H9 (cell line): ENCODE data around the gene TJAP1. TPM values are rescaled to one million over a fixed set of nuclear protein-coding genes. Genes with fewer than 3 reads are reported as not detected.

ENCODE experiments used
- DNase-seq: peaks from one replicate; pipeline ENCODE4 v3.0.0-alpha.2; 2017
- H2AFZ ChIP-seq: one replicate; pipeline ENCODE4 v1.6.1; 2013; ENCODE audit warnings: mild to moderate bottlenecking, low read length, control low read depth, moderate library complexity
- H2AK5ac ChIP-seq: 2 replicates; pipeline ENCODE4 v1.6.1; 2013; ENCODE audit warnings: low read length, control low read depth, mixed read lengths; ENCODE audit not compliant: insufficient read length
- H2BK120ac ChIP-seq: one replicate; pipeline ENCODE4 v1.6.1; 2013; ENCODE audit warnings: low read depth, mild to moderate bottlenecking, low read length, control low read depth, inconsistent platforms; ENCODE audit not compliant: poor library complexity, severe bottlenecking
- H2BK12ac ChIP-seq: 2 replicates; pipeline ENCODE4 v1.6.1; 2013; ENCODE audit warnings: low read length, control low read depth, mixed read lengths, low read depth; ENCODE audit not compliant: insufficient read length
- H2BK15ac ChIP-seq: 2 replicates; pipeline ENCODE4 v1.6.1; 2013; ENCODE audit warnings: low read depth, low read length, control low read depth
- H2BK20ac ChIP-seq: one replicate; pipeline ENCODE4 v1.6.1; 2013; ENCODE audit warnings: low read depth, mild to moderate bottlenecking, low read length, control low read depth, inconsistent platforms; ENCODE audit not compliant: poor library complexity, severe bottlenecking
- H2BK5ac ChIP-seq: 2 replicates; pipeline ENCODE4 v1.6.1; 2013; ENCODE audit warnings: low read length, control low read depth, mixed read lengths; ENCODE audit not compliant: insufficient read length
- H3K14ac ChIP-seq: 2 replicates; pipeline ENCODE4 v1.6.1; 2013; ENCODE audit warnings: low read length, control low read depth; ENCODE audit not compliant: insufficient read depth
- H3K18ac ChIP-seq: 2 replicates; pipeline ENCODE4 v1.6.1; 2013; ENCODE audit warnings: low read depth, mild to moderate bottlenecking, mixed read lengths, low read length, control low read depth; ENCODE audit not compliant: insufficient read length
- H3K23ac ChIP-seq: 2 replicates; pipeline ENCODE4 v1.6.1; 2013; ENCODE audit warnings: low read length, control low read depth, mixed read lengths, low read depth; ENCODE audit not compliant: insufficient read length
- H3K23me2 ChIP-seq: 2 replicates; pipeline ENCODE4 v1.6.1; 2013; ENCODE audit warnings: low read depth, mild to moderate bottlenecking, mixed read lengths, low read length, control low read depth; ENCODE audit not compliant: insufficient read length, poor library complexity, severe bottlenecking
- H3K27ac ChIP-seq: 2 replicates; pipeline ENCODE4 v1.5.1; 2013; ENCODE audit warnings: low read length, control low read depth, mixed read lengths, low read depth; ENCODE audit not compliant: insufficient read length
- H3K27me3 ChIP-seq: 2 replicates; pipeline ENCODE4 v1.6.1; 2013; ENCODE audit warnings: low read length, control low read depth, inconsistent platforms; ENCODE audit not compliant: insufficient read depth
- H3K4ac ChIP-seq: 2 replicates; pipeline ENCODE4 v1.6.1; 2013; ENCODE audit warnings: low read depth, mild to moderate bottlenecking, control low read depth, inconsistent platforms, low read length, moderate library complexity
- H3K4me1 ChIP-seq: 2 replicates; pipeline ENCODE4 v1.6.1; 2013; ENCODE audit warnings: low read length, control low read depth, inconsistent platforms; ENCODE audit not compliant: insufficient read depth
- H3K4me2 ChIP-seq: 2 replicates; pipeline ENCODE4 v1.6.1; 2013; ENCODE audit warnings: low read length, control low read depth, mixed read lengths; ENCODE audit not compliant: insufficient read length, insufficient read depth
- H3K56ac ChIP-seq: 2 replicates; pipeline ENCODE4 v1.6.1; 2013; ENCODE audit warnings: low read depth, mild to moderate bottlenecking, mixed read lengths, low read length, control low read depth; ENCODE audit not compliant: insufficient read length
- H3K79me1 ChIP-seq: 2 replicates; pipeline ENCODE4 v1.6.1; 2013; ENCODE audit warnings: low read depth, mild to moderate bottlenecking, moderate library complexity, low read length, control low read depth, inconsistent platforms; ENCODE audit not compliant: insufficient read depth, poor library complexity, severe bottlenecking
- H3K79me2 ChIP-seq: 2 replicates; pipeline ENCODE4 v1.6.1; 2013; ENCODE audit warnings: low read length, control low read depth, inconsistent platforms; ENCODE audit not compliant: insufficient read depth
- H3K9ac ChIP-seq: 2 replicates; pipeline ENCODE4 v1.6.1; 2013; ENCODE audit warnings: low read length, control low read depth, mixed read lengths; ENCODE audit not compliant: insufficient read length; ENCODE audit errors: extremely low read depth
- H3K9me3 ChIP-seq: one replicate; pipeline ENCODE4 v1.6.1; 2013; ENCODE audit warnings: low read depth, low read length, inconsistent platforms; ENCODE audit not compliant: control insufficient read depth
- H3T11ph ChIP-seq: one replicate; pipeline ENCODE4 v1.6.1; 2013; ENCODE audit warnings: mild to moderate bottlenecking, low read length, control low read depth, inconsistent platforms
- H4K20me1 ChIP-seq: one replicate; pipeline ENCODE4 v1.6.1; 2013; ENCODE audit not compliant: control insufficient read depth, insufficient read length, insufficient read depth
- H4K5ac ChIP-seq: 2 replicates; pipeline ENCODE4 v1.6.1; 2013; ENCODE audit warnings: low read depth, mild to moderate bottlenecking, mixed read lengths, low read length, control low read depth; ENCODE audit not compliant: insufficient read length
- H4K8ac ChIP-seq: replicated peaks from 2 replicates; pipeline ENCODE4 v1.6.1; 2013; ENCODE audit warnings: low read length, control low read depth, mixed read lengths, low read depth; ENCODE audit not compliant: insufficient read length
- H4K91ac ChIP-seq: 2 replicates; pipeline ENCODE4 v1.6.1; 2013; ENCODE audit warnings: low read depth, mild to moderate bottlenecking, moderate library complexity, mixed read lengths, low read length, control low read depth; ENCODE audit not compliant: insufficient read length
- H3K27ac Mint-ChIP-seq, 3 experiments: 2 replicates in 2 of 3; 3 replicates in 1 of 3; pipeline ENCODE4 v1.8.0; 2020 to 2021; ENCODE audit warnings: mixed read lengths in 3 of 3, mild to moderate bottlenecking in 1 of 3, moderate library complexity in 1 of 3
- H3K27me3 Mint-ChIP-seq: 2 replicates; pipeline ENCODE4 v1.8.0; 2021; ENCODE audit warnings: low read depth, mild to moderate bottlenecking, moderate library complexity, mixed read lengths
- H3K36me3 Mint-ChIP-seq, 3 experiments: 2 replicates in 2 of 3; 3 replicates in 1 of 3; pipeline ENCODE4 v1.8.0; 2020 to 2021; ENCODE audit warnings: low read depth in 3 of 3, mixed read lengths in 3 of 3; ENCODE audit not compliant: insufficient read depth in 1 of 3
- H3K4me1 Mint-ChIP-seq, 2 experiments: 2 replicates each; pipeline ENCODE4 v1.8.0; 2020; ENCODE audit warnings: mixed read lengths in 2 of 2
- H3K4me3 Mint-ChIP-seq, 2 experiments: 2 replicates in 1 of 2; 3 replicates in 1 of 2; pipeline ENCODE4 v1.8.0; 2020 to 2021; ENCODE audit warnings: mild to moderate bottlenecking in 2 of 2, mixed read lengths in 2 of 2, moderate library complexity in 1 of 2
- H3K9me3 Mint-ChIP-seq, 2 experiments: 2 replicates in 1 of 2; 3 replicates in 1 of 2; pipeline ENCODE4 v1.8.0; 2020; ENCODE audit warnings: mild to moderate bottlenecking in 2 of 2, mixed read lengths in 2 of 2, moderate library complexity in 1 of 2
- CTCF ChIP-seq: fragments of 200-600 bp; sonication (generic); conservative IDR thresholded peaks from 3 replicates; pipeline ENCODE4 v1.8.0; 2021; ENCODE audit warnings: antibody characterized with exemption, mild to moderate bottlenecking
- WGBS: extraction: QIAGEN DNeasy Blood & Tissue Kit; methylation state at CpG from one replicate; pipeline ENCODE4 v1.1.7; 2013; ENCODE audit warnings: missing lambda C conversion rate, low lambda C conversion rate, mixed read lengths; ENCODE audit not compliant: insufficient read length; ENCODE audit errors: extremely low coverage; 5-methylcytosine and 5-hydroxymethylcytosine counted together
- total RNA-seq: library from RNA; stranded (reverse); gene quantifications from 2 replicates; pipeline ENCODE4 v1.2.1, GENCODE V29; 2021

TJAP1 gene
- total RNA-seq, 1 experiment from 2014 or later, result 45.1 TPM

GRCh38 chr6:43476746-43477145 is 624 bp upstream of the TJAP1 start:
- Histone ChIP-seq H4K8ac (no peak overlapping the region), H2BK15ac (no peak overlapping the region), H3K18ac (no peak overlapping the region), H3K27ac (no peak overlapping the region), H3K27me3 (no peaks in the 10 kb centered on the region), H3T11ph (no peak overlapping the region), H4K5ac (no peak overlapping the region), H3K23ac (no peak overlapping the region), H2AFZ (peak overlapping the region; percentile 52), H2AK5ac (no peak overlapping the region), H2BK20ac (no peak overlapping the region), H2BK12ac (no peak overlapping the region), H3K79me1 (peaks cover 7% of the 10 kb centered on the region), H3K79me2 (peaks cover 15% of the 10 kb centered on the region), H3K9ac (peak overlapping the region; percentile 46), H2BK120ac (no peak overlapping the region), H4K91ac (no peak overlapping the region), H3K14ac (no peak overlapping the region), H3K4ac (no peak overlapping the region), H3K4me1 (peaks cover 9% of the 10 kb centered on the region; the same call in 1 of the 2 replicates), H3K9me3 (no peaks in the 10 kb centered on the region), H2BK5ac (no peak overlapping the region), H3K23me2 (peaks cover 10% of the 10 kb centered on the region), H3K4me2 (peak overlapping the region; percentile 81), H3K56ac (no peak overlapping the region), H4K20me1 (no peaks in the 10 kb centered on the region)
- Mint-ChIP-seq H3K27me3 (peaks cover 2% of the 10 kb centered on the region), H3K4me3 (peak overlapping the region; percentile 87 to 95), H3K4me1 (peaks cover 32 to 40% of the 10 kb centered on the region in 2 experiments), H3K27ac (peak overlapping the region; percentile 62 to 85 (median 75)), H3K9me3 (no peaks in the 10 kb centered on the region), H3K36me3 (peaks cover 0 to 3% (median 0%) of the 10 kb centered on the region in 3 experiments; a peak in 1 of 7 replicates)
- WGBS, result no CpG with 5 or more reads among the region's 2 CpGs
- DNase-seq, result no peak
- TF ChIP-seq CTCF, result no peak
